DOHH2 (cell line): ENCODE results near the gene AP1G2.

Experiments
- H3F3A ChIP-seq: fragments of 200-600 bp; sonication (generic), shearing (Covaris generic); 2 replicates; pipeline ENCODE4 v1.6.0; 2016; ENCODE audit warnings: antibody characterized with exemption, mild to moderate bottlenecking; ENCODE audit not compliant: control insufficient read depth, insufficient read depth
- H3K27ac ChIP-seq: fragments of 200-600 bp; sonication (generic); 2 replicates; pipeline ENCODE4 v1.5.1; 2014; ENCODE audit warnings: low read depth, mild to moderate bottlenecking, low read length, moderate library complexity
- H3K27me3 ChIP-seq: fragments of 200-600 bp; sonication (generic); 2 replicates; pipeline ENCODE4 v1.6.1; 2014; ENCODE audit warnings: mild to moderate bottlenecking, low read length, mixed read lengths; ENCODE audit not compliant: control insufficient read depth
- H3K36me3 ChIP-seq: fragments of 200-600 bp; sonication (generic); 2 replicates; pipeline ENCODE4 v1.6.1; 2014; ENCODE audit warnings: mild to moderate bottlenecking, low read length, moderate library complexity, mixed read lengths; ENCODE audit not compliant: control insufficient read depth
- H3K4me1 ChIP-seq: fragments of 200-600 bp; sonication (generic); 2 replicates; pipeline ENCODE4 v1.6.1; 2014; ENCODE audit warnings: mild to moderate bottlenecking, low read length, mixed read lengths; ENCODE audit not compliant: control insufficient read depth
- H3K4me2 ChIP-seq: fragments of 200-600 bp; sonication (generic); 2 replicates; pipeline ENCODE4 v1.6.0; 2014; ENCODE audit warnings: mild to moderate bottlenecking, low read length, moderate library complexity
- H3K4me3 ChIP-seq: fragments of 200-600 bp; sonication (generic); 2 replicates; pipeline ENCODE4 v1.5.1; 2014; ENCODE audit warnings: mild to moderate bottlenecking, low read length, mixed read lengths
- H3K79me2 ChIP-seq: fragments of 200-600 bp; sonication (generic); 2 replicates; pipeline ENCODE4 v1.6.1; 2014; ENCODE audit warnings: mild to moderate bottlenecking, low read length, mixed read lengths; ENCODE audit not compliant: control insufficient read depth
- H3K9me2 ChIP-seq: fragments of 200-600 bp; sonication (generic); replicated peaks from 2 replicates; pipeline ENCODE4 v1.6.1; 2014; ENCODE audit warnings: mild to moderate bottlenecking, low read length, mixed read lengths; ENCODE audit not compliant: control insufficient read depth
- H3K9me3 ChIP-seq: fragments of 200-600 bp; sonication (generic); 2 replicates; pipeline ENCODE4 v1.6.1; 2014; ENCODE audit warnings: antibody characterized with exemption, low read length, mixed read lengths; ENCODE audit not compliant: control insufficient read depth, insufficient read depth
- H4K20me1 ChIP-seq: fragments of 200-600 bp; sonication (generic); 2 replicates; pipeline ENCODE4 v1.6.0; 2014; ENCODE audit warnings: low read depth, mild to moderate bottlenecking, antibody characterized with exemption, low read length, moderate library complexity; ENCODE audit not compliant: control insufficient read depth, insufficient read depth
- CTCF ChIP-seq: fragments of 200-600 bp; sonication (generic); IDR thresholded peaks from one replicate; pipeline ENCODE4 v1.5.1; 2014; ENCODE audit warnings: antibody characterized with exemption, mild to moderate bottlenecking, low read depth, low read length; ENCODE audit not compliant: poor library complexity, severe bottlenecking
- EZH2phosphoT487 ChIP-seq: fragments of 200-600 bp; sonication (generic); IDR thresholded peaks from 2 replicates; pipeline ENCODE4 v1.6.1; 2017; ENCODE audit warnings: borderline replicate concordance, mild to moderate bottlenecking, antibody characterized with exemption, low read length, moderate library complexity, mixed read lengths

AP1G2 gene

GRCh38 chr14:23608454-23608853 is 40.9 kb upstream of the AP1G2 start:
- H3K27ac ChIP-seq, result no peak overlapping the region
- no peaks in the 10 kb centered on the region for H4K20me1 ChIP-seq
- H3K4me1 ChIP-seq, result no peaks in the 10 kb centered on the region
- no peak overlapping the region for H3K4me3 ChIP-seq
- H3K4me2 ChIP-seq, result no peak overlapping the region
- H3K9me2 ChIP-seq, result no peaks in the 10 kb centered on the region
- peaks cover 7% of the 10 kb centered on the region; the same call in 1 of the 2 replicates for H3K27me3 ChIP-seq
- no peaks in the 10 kb centered on the region for H3F3A ChIP-seq
- H3K36me3 ChIP-seq, result no peaks in the 10 kb centered on the region
- no peaks in the 10 kb centered on the region for H3K79me2 ChIP-seq
- no peak for TF ChIP-seq EZH2phosphoT487
- no peak for TF ChIP-seq CTCF
- no peaks in the 10 kb centered on the region for H3K9me3 ChIP-seq

GRCh38 chr14:23605931-23606585 is 38.5 kb upstream of the AP1G2 start:
- no peak overlapping the region for H3K4me3 ChIP-seq
- no peaks in the 10 kb centered on the region for H3K4me1 ChIP-seq
- H4K20me1 ChIP-seq, result no peaks in the 10 kb centered on the region
- peaks cover 7% of the 10 kb centered on the region; the same call in 1 of the 2 replicates for H3K27me3 ChIP-seq
- no peaks in the 10 kb centered on the region for H3F3A ChIP-seq
- no peaks in the 10 kb centered on the region for H3K9me3 ChIP-seq
- H3K9me2 ChIP-seq, result no peaks in the 10 kb centered on the region
- TF ChIP-seq EZH2phosphoT487 (no peak), CTCF (no peak)
- H3K4me2 ChIP-seq, result no peak overlapping the region
- no peaks in the 10 kb centered on the region for H3K79me2 ChIP-seq
- H3K27ac ChIP-seq, result no peak overlapping the region
- no peaks in the 10 kb centered on the region for H3K36me3 ChIP-seq

- Histone ChIP-seq H3K27me3 (peaks cover 4% of the 10 kb centered on the region; the same call in 1 of the 2 replicates), H4K20me1 (no peaks in the 10 kb centered on the region), H3K9me3 (no peaks in the 10 kb centered on the region), H3K79me2 (no peaks in the 10 kb centered on the region), H3K4me2 (no peak overlapping the region), H3K36me3 (no peaks in the 10 kb centered on the region), H3F3A (no peaks in the 10 kb centered on the region), H3K4me3 (no peak overlapping the region), H3K27ac (no peak overlapping the region), H3K9me2 (no peaks in the 10 kb centered on the region), H3K4me1 (no peaks in the 10 kb centered on the region)
- TF ChIP-seq EZH2phosphoT487 (no peak), CTCF (no peak)
Observed at GRCh38 chr14:23604675-23605170, 37.1 kb upstream of the AP1G2 start.
